H9 (cell line): Measurements from ENCODE around the gene ITPR3. TPM values are rescaled to one million over a fixed set of nuclear protein-coding genes. Genes with fewer than 3 reads are reported as not detected.

ENCODE experiments used
- DNase-seq: peaks from one replicate; pipeline ENCODE4 v3.0.0-alpha.2; 2017
- H2AFZ ChIP-seq: one replicate; pipeline ENCODE4 v1.6.1; 2013; ENCODE audit warnings: mild to moderate bottlenecking, low read length, control low read depth, moderate library complexity
- H2AK5ac ChIP-seq: 2 replicates; pipeline ENCODE4 v1.6.1; 2013; ENCODE audit warnings: low read length, control low read depth, mixed read lengths; ENCODE audit not compliant: insufficient read length
- H2BK120ac ChIP-seq: one replicate; pipeline ENCODE4 v1.6.1; 2013; ENCODE audit warnings: low read depth, mild to moderate bottlenecking, low read length, control low read depth, inconsistent platforms; ENCODE audit not compliant: poor library complexity, severe bottlenecking
- H2BK12ac ChIP-seq: 2 replicates; pipeline ENCODE4 v1.6.1; 2013; ENCODE audit warnings: low read length, control low read depth, mixed read lengths, low read depth; ENCODE audit not compliant: insufficient read length
- H2BK15ac ChIP-seq: 2 replicates; pipeline ENCODE4 v1.6.1; 2013; ENCODE audit warnings: low read depth, low read length, control low read depth
- H2BK20ac ChIP-seq: one replicate; pipeline ENCODE4 v1.6.1; 2013; ENCODE audit warnings: low read depth, mild to moderate bottlenecking, low read length, control low read depth, inconsistent platforms; ENCODE audit not compliant: poor library complexity, severe bottlenecking
- H2BK5ac ChIP-seq: 2 replicates; pipeline ENCODE4 v1.6.1; 2013; ENCODE audit warnings: low read length, control low read depth, mixed read lengths; ENCODE audit not compliant: insufficient read length
- H3K14ac ChIP-seq: 2 replicates; pipeline ENCODE4 v1.6.1; 2013; ENCODE audit warnings: low read length, control low read depth; ENCODE audit not compliant: insufficient read depth
- H3K18ac ChIP-seq: 2 replicates; pipeline ENCODE4 v1.6.1; 2013; ENCODE audit warnings: low read depth, mild to moderate bottlenecking, mixed read lengths, low read length, control low read depth; ENCODE audit not compliant: insufficient read length
- H3K23ac ChIP-seq: 2 replicates; pipeline ENCODE4 v1.6.1; 2013; ENCODE audit warnings: low read length, control low read depth, mixed read lengths, low read depth; ENCODE audit not compliant: insufficient read length
- H3K23me2 ChIP-seq: 2 replicates; pipeline ENCODE4 v1.6.1; 2013; ENCODE audit warnings: low read depth, mild to moderate bottlenecking, mixed read lengths, low read length, control low read depth; ENCODE audit not compliant: insufficient read length, poor library complexity, severe bottlenecking
- H3K27ac ChIP-seq: 2 replicates; pipeline ENCODE4 v1.5.1; 2013; ENCODE audit warnings: low read length, control low read depth, mixed read lengths, low read depth; ENCODE audit not compliant: insufficient read length
- H3K27me3 ChIP-seq: 2 replicates; pipeline ENCODE4 v1.6.1; 2013; ENCODE audit warnings: low read length, control low read depth, inconsistent platforms; ENCODE audit not compliant: insufficient read depth
- H3K4ac ChIP-seq: 2 replicates; pipeline ENCODE4 v1.6.1; 2013; ENCODE audit warnings: low read depth, mild to moderate bottlenecking, control low read depth, inconsistent platforms, low read length, moderate library complexity
- H3K4me1 ChIP-seq: 2 replicates; pipeline ENCODE4 v1.6.1; 2013; ENCODE audit warnings: low read length, control low read depth, inconsistent platforms; ENCODE audit not compliant: insufficient read depth
- H3K4me2 ChIP-seq: 2 replicates; pipeline ENCODE4 v1.6.1; 2013; ENCODE audit warnings: low read length, control low read depth, mixed read lengths; ENCODE audit not compliant: insufficient read length, insufficient read depth
- H3K56ac ChIP-seq: 2 replicates; pipeline ENCODE4 v1.6.1; 2013; ENCODE audit warnings: low read depth, mild to moderate bottlenecking, mixed read lengths, low read length, control low read depth; ENCODE audit not compliant: insufficient read length
- H3K79me1 ChIP-seq: 2 replicates; pipeline ENCODE4 v1.6.1; 2013; ENCODE audit warnings: low read depth, mild to moderate bottlenecking, moderate library complexity, low read length, control low read depth, inconsistent platforms; ENCODE audit not compliant: insufficient read depth, poor library complexity, severe bottlenecking
- H3K79me2 ChIP-seq: 2 replicates; pipeline ENCODE4 v1.6.1; 2013; ENCODE audit warnings: low read length, control low read depth, inconsistent platforms; ENCODE audit not compliant: insufficient read depth
- H3K9ac ChIP-seq: 2 replicates; pipeline ENCODE4 v1.6.1; 2013; ENCODE audit warnings: low read length, control low read depth, mixed read lengths; ENCODE audit not compliant: insufficient read length; ENCODE audit errors: extremely low read depth
- H3K9me3 ChIP-seq: one replicate; pipeline ENCODE4 v1.6.1; 2013; ENCODE audit warnings: low read depth, low read length, inconsistent platforms; ENCODE audit not compliant: control insufficient read depth
- H3T11ph ChIP-seq: one replicate; pipeline ENCODE4 v1.6.1; 2013; ENCODE audit warnings: mild to moderate bottlenecking, low read length, control low read depth, inconsistent platforms
- H4K20me1 ChIP-seq: one replicate; pipeline ENCODE4 v1.6.1; 2013; ENCODE audit not compliant: control insufficient read depth, insufficient read length, insufficient read depth
- H4K5ac ChIP-seq: 2 replicates; pipeline ENCODE4 v1.6.1; 2013; ENCODE audit warnings: low read depth, mild to moderate bottlenecking, mixed read lengths, low read length, control low read depth; ENCODE audit not compliant: insufficient read length
- H4K8ac ChIP-seq: replicated peaks from 2 replicates; pipeline ENCODE4 v1.6.1; 2013; ENCODE audit warnings: low read length, control low read depth, mixed read lengths, low read depth; ENCODE audit not compliant: insufficient read length
- H4K91ac ChIP-seq: 2 replicates; pipeline ENCODE4 v1.6.1; 2013; ENCODE audit warnings: low read depth, mild to moderate bottlenecking, moderate library complexity, mixed read lengths, low read length, control low read depth; ENCODE audit not compliant: insufficient read length
- H3K27ac Mint-ChIP-seq, 3 experiments: 2 replicates in 2 of 3; 3 replicates in 1 of 3; pipeline ENCODE4 v1.8.0; 2020 to 2021; ENCODE audit warnings: mixed read lengths in 3 of 3, mild to moderate bottlenecking in 1 of 3, moderate library complexity in 1 of 3
- H3K27me3 Mint-ChIP-seq: 2 replicates; pipeline ENCODE4 v1.8.0; 2021; ENCODE audit warnings: low read depth, mild to moderate bottlenecking, moderate library complexity, mixed read lengths
- H3K36me3 Mint-ChIP-seq, 3 experiments: 2 replicates in 2 of 3; 3 replicates in 1 of 3; pipeline ENCODE4 v1.8.0; 2020 to 2021; ENCODE audit warnings: low read depth in 3 of 3, mixed read lengths in 3 of 3; ENCODE audit not compliant: insufficient read depth in 1 of 3
- H3K4me1 Mint-ChIP-seq, 2 experiments: 2 replicates each; pipeline ENCODE4 v1.8.0; 2020; ENCODE audit warnings: mixed read lengths in 2 of 2
- H3K4me3 Mint-ChIP-seq, 2 experiments: 2 replicates in 1 of 2; 3 replicates in 1 of 2; pipeline ENCODE4 v1.8.0; 2020 to 2021; ENCODE audit warnings: mild to moderate bottlenecking in 2 of 2, mixed read lengths in 2 of 2, moderate library complexity in 1 of 2
- H3K9me3 Mint-ChIP-seq, 2 experiments: 2 replicates in 1 of 2; 3 replicates in 1 of 2; pipeline ENCODE4 v1.8.0; 2020; ENCODE audit warnings: mild to moderate bottlenecking in 2 of 2, mixed read lengths in 2 of 2, moderate library complexity in 1 of 2
- WGBS: extraction: QIAGEN DNeasy Blood & Tissue Kit; methylation state at CpG from one replicate; pipeline ENCODE4 v1.1.7; 2013; ENCODE audit warnings: missing lambda C conversion rate, low lambda C conversion rate, mixed read lengths; ENCODE audit not compliant: insufficient read length; ENCODE audit errors: extremely low coverage; 5-methylcytosine and 5-hydroxymethylcytosine counted together
- total RNA-seq: library from RNA; stranded (reverse); gene quantifications from 2 replicates; pipeline ENCODE4 v1.2.1, GENCODE V29; 2021
- TF ChIP-seq, protein P1 (sequence below): fragments of 200-600 bp; sonication (generic); conservative IDR thresholded peaks from 3 replicates; pipeline ENCODE4 v1.8.0; 2021; ENCODE audit warnings: antibody characterized with exemption, mild to moderate bottlenecking

ITPR3 gene
- total RNA-seq, 1 experiment from 2014 or later, result 40.3 TPM

DNA sequence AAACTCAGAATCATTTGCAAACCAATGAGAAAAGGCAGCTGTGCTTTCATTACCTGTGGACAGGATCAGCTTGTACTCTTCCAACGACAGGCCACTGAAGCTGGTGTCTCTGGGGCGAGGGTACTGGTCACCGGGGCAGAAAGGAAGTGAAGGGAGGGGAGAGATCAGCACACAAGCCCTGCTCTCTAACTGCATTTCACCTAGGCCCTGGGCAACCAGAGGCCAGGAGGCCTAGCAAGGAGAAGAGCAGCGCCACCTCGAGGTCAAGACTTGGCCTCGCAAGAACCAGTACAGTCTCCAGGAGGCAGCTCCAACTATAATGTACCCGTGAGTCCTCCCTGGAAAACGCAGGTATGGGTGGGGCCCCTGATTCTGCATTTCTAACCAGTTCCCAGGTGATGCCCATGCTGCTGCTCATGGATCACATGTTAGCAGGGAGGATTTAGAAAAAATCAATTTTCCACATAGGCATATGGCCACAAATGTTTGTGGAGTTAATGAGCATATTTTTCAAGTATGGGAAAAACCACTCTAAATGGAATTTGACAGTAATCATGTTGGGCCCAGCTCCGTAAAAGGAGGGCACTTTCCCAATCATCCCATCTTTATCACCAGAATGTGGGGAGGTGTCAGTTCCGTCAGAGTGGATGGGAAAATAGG lies 79.4 kb downstream of the ITPR3 start:
- H3K4me3 Mint-ChIP-seq, result no peak overlapping the region
- Histone ChIP-seq H3K4ac (no peak overlapping the region), H2BK120ac (no peak overlapping the region), H3K79me1 (no peaks in the 10 kb centered on the region), H3K14ac (no peak overlapping the region), H3K9me3 (no peaks in the 10 kb centered on the region), H4K5ac (no peak overlapping the region), H3K79me2 (no peaks in the 10 kb centered on the region), H4K91ac (no peak overlapping the region), H2AFZ (no peak overlapping the region), H2AK5ac (no peak overlapping the region), H4K8ac (no peak overlapping the region), H3K4me2 (no peak overlapping the region), H2BK5ac (no peak overlapping the region), H3K9ac (no peak overlapping the region), H4K20me1 (no peaks in the 10 kb centered on the region), H3K23me2 (no peaks in the 10 kb centered on the region), H2BK12ac (no peak overlapping the region), H3K23ac (no peak overlapping the region), H3K4me1 (0 out of 2 replicates have a peak, but pooled peaks cover 3% of the 10 kb centered on the region), H3K56ac (no peak overlapping the region), H3K18ac (no peak overlapping the region), H3K27me3 (no peaks in the 10 kb centered on the region), H2BK20ac (no peak overlapping the region), H3T11ph (no peak overlapping the region), H2BK15ac (no peak overlapping the region), H3K27ac (no peak overlapping the region)
- H3K9me3 Mint-ChIP-seq, result no peaks in the 10 kb centered on the region
- no peaks in the 10 kb centered on the region for H3K27me3 Mint-ChIP-seq
- peak; percentile 93 for DNase-seq
- TF ChIP-seq, protein P1, sequence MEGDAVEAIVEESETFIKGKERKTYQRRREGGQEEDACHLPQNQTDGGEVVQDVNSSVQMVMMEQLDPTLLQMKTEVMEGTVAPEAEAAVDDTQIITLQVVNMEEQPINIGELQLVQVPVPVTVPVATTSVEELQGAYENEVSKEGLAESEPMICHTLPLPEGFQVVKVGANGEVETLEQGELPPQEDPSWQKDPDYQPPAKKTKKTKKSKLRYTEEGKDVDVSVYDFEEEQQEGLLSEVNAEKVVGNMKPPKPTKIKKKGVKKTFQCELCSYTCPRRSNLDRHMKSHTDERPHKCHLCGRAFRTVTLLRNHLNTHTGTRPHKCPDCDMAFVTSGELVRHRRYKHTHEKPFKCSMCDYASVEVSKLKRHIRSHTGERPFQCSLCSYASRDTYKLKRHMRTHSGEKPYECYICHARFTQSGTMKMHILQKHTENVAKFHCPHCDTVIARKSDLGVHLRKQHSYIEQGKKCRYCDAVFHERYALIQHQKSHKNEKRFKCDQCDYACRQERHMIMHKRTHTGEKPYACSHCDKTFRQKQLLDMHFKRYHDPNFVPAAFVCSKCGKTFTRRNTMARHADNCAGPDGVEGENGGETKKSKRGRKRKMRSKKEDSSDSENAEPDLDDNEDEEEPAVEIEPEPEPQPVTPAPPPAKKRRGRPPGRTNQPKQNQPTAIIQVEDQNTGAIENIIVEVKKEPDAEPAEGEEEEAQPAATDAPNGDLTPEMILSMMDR, result peak; percentile 90
- peak overlapping the region in 1 of 3 experiments; percentile 72; a peak in 1 of 7 replicates for H3K27ac Mint-ChIP-seq
- peaks cover 9 to 64% (median 51%) of the 10 kb centered on the region in 3 experiments; a peak in 6 of 7 replicates for H3K36me3 Mint-ChIP-seq
- WGBS, result no CpG with 5 or more reads among the region's 10 CpGs
- peaks cover 14 to 19% of the 10 kb centered on the region in 2 experiments for H3K4me1 Mint-ChIP-seq
